ENCODE data around the gene NPIPB2.
"Not testable (repeated sequence)": the region's sequence is repeated elsewhere in the genome, so short reads cannot be mapped to it uniquely, and the experiment has no call there.

Gene NPIPB2

GRCh38 chr16:11957591-11958395 is 15.9 kb upstream of the NPIPB2 start:
- no peak for DNase-seq (ENCODE audit: low spot score)

DNA sequence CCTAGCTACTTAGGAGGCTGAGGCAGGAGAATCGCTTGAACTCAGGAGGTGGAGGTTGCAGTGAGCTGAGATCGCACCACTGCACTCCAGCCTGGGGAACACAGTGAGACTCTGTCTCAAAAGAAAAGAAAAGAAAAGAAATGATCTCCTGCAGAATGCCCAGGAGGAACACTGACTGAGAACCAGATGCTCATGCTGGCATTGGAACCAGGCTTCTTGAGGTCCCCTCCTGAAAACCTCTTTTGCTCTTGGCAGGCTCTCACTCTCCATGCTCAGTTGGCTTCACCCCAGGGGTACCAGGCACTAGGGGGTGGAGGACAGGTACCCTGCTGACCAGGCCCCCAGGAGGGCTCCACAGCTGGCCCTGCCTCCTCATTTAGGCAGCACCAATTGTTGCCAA is 14.7 kb upstream of the NPIPB2 start:
- DNase-seq (ENCODE audit: low spot score): no peak

GRCh38 chr16:11955713-11956123 is 13.9 kb upstream of the NPIPB2 start:
- DNase-seq (ENCODE audit: low spot score): no peak

- DNase-seq (ENCODE audit: low spot score): not testable (repeated sequence)
These were observed 11.7 kb upstream of the NPIPB2 start for GRCh38 chr16:11953576-11953975.

DNA sequence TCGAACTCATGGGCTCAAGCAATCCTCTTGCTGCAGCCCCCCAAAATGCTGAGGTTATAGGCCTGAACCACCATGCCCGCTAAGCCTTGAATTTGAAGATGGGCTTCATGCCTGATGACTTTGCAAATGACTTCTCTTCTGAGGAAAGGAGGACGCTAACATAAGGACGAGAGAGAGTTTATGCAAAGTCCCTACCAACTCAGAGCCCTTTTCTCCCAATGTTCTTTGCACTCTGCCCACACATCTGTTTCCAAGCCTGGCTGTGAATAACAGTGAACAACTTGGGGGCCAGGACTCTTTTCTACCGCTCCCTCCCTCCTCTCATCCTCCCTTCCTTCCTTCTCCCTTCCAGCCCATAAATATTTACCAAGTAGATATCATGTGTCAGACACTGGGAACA is 8.5 kb upstream of the NPIPB2 start:
- no peak for DNase-seq (ENCODE audit: low spot score)

DNA sequence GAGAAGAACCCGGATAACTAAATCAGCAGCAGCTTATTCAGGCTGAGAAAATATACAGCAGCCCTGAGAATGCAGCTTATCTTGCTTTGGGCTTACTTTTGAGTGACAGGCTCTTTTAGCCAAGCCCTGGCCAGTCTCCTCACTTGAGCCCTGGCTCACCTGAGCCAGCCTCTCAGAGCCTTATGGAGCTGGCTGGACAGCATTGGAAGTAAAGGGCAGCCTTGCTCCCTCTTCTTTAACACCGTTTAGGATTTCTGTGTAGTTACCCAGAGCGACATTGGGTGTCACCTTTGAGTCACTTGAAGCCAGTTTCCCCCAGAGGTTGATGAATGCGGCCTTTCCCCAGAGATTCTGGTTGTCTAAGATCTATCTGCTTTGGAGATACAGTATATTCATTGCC is 7.7 kb upstream of the NPIPB2 start:
- peak; percentile 80 for DNase-seq (ENCODE audit: low spot score)

GRCh38 chr16:11948819-11949218 is 7.0 kb upstream of the NPIPB2 start:
- DNase-seq (ENCODE audit: low spot score): no peak

GRCh38 chr16:11946433-11946832 is 4.6 kb upstream of the NPIPB2 start:
- no peak for DNase-seq (ENCODE audit: low spot score)

- not testable (repeated sequence) for DNase-seq (ENCODE audit: low spot score)
These were observed 14.5 kb downstream of the NPIPB2 start for GRCh38 chr16:11927350-11927749.

DNA sequence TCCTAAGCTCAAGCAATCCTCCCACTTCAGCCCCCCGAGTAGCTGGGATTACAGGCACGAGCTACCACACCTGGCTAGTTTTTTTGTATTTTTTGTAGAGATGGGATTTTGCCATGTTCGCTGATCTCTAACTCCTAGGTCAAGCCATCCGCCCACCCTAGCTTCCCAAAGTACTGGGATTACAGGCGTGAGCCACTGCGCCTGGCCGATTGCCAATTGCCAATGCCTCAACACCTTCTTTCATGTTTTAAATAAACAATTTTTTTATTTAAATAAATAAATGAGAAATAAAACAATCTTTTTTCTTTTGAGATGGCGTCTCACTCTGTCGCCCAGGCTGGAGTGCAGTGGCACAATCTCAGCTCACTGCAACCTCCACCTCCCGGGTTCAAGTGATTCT is 17.8 kb downstream of the NPIPB2 start:
- not testable (repeated sequence) for DNase-seq (ENCODE audit: low spot score)

DNA sequence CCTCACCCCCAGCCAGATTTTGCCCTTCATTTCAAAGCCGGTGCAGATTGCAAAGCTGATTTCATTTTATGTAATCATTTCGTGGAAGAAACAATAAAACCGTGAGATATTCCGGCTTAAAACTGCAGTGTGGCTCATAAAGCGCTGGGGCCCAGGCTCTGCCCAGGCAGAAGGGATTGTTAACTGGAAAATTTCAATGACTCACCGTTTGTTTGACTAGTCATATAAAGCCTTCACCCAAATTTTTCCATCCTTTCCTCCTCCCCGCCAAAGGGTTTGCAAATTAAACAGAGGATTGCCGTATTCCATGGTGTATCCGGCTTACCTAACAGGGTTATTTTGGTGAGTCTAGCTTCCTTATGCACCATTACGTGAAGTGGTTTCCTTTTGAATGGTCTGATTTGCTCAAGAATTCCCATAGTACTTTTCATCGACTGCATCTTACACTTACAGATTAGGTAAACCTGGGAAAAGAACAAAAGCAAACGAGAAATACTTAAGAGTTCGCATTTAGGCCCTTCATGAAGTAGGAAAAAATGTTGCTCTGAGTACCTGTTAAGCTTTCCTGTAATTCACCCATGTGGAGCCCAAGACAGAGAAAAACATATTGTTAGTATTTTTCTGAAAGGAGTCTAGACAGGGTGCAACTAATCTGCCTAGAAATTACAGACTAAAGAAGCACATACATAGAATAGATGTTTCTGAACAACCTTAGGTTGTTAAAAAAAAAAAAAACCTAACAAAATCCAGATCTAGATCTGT is 25.1 kb downstream of the NPIPB2 start:
- no peak for DNase-seq (ENCODE audit: low spot score)

GRCh38 chr16:11915644-11916523 is 26.0 kb downstream of the NPIPB2 start, which contains the start of gene GSPT1:
Gene GSPT1 (minus strand): TSS chr16:11915956. CDS start chr16:11915720, 236 bp downstream.
- peak; percentile 98 for DNase-seq (ENCODE audit: low spot score)

GRCh38 chr16:11915114-11915643 is 26.7 kb downstream of the NPIPB2 start:
- peak; percentile 44 for DNase-seq (ENCODE audit: low spot score)

GRCh38 chr16:11914210-11915113 is 27.4 kb downstream of the NPIPB2 start:
- peak; percentile 53 for DNase-seq (ENCODE audit: low spot score)

- DNase-seq (ENCODE audit: low spot score): no peak
These were observed 28.3 kb downstream of the NPIPB2 start for GRCh38 chr16:11913425-11914079.

DNA sequence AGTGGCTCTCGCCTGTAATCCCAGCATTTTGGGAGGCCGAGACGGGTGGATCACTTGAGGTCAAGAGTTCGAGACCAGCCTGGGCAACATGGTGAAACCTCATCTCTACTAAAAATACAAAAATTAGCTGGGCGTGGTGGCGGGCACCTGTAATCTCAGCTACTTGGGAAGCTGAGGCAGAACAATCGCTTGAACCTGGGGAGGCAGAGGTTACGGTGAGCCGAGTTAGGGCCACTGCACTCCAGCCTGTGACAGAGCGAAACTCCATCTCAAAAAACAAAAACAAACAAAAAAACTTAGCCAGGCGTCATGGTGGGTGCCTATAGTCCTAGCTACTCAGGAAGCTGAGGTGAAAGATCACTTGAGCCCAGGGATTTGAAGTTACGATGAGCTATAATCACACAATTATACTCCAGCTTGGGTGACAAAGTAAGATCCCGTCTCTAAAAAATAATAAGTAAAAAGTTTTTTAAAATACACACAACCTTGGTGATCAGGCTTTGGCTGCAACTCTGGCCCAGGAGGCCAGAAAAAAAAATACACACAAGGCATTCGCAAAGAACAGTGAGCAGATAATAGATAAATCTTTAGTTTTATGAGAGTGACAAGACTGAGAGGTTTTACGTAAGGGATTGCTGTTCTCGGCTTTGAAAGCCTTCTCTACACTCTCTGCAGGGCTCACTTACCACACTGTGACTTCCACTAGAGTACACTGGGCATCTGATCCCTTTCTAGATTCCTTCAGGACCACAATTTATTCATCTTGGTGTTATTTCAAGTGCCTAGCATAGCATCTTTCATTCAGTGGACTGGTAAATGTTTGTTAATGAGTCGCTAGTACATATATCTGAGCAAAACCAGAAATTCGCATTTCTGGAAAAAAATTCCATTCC is 31.9 kb downstream of the NPIPB2 start:
- DNase-seq (ENCODE audit: low spot score): no peak

DNA sequence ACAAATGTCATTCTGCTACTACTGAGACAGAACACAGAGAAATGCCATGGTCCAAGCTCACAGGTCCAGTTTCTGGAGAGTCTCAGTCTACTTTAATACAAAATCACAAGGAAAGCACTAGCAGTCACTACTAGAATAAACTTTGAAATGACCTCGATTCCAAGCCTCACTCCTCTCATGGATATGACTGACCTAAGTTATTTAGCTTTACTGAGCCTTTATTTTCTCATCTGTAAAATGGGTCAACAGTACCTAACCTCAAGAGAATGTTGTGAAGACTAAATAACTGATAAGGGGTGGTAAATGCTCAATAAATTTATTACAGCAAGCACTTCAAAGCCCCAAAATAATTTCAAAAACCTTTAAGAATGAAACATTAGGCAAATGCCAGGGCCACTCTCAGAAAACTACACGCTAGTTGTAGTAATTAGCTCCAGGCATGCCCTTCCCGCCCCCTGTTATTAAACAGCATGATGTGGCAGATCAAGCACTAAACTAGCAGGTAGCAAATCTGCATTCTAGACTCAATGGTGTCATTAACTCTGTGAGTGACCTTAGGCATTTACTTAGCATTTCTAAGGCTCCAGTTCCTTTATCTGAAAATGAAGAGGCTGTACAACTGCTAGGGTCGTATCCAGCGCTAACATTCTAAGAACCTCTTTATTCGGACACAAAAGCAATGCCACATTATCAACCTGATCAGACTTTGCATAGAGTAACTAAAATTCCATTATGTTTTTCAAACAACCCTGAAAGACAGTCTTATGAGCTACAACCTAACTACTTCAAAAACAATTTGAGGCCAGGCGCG is 34.5 kb downstream of the NPIPB2 start:
- DNase-seq (ENCODE audit: low spot score): no peak

DNA sequence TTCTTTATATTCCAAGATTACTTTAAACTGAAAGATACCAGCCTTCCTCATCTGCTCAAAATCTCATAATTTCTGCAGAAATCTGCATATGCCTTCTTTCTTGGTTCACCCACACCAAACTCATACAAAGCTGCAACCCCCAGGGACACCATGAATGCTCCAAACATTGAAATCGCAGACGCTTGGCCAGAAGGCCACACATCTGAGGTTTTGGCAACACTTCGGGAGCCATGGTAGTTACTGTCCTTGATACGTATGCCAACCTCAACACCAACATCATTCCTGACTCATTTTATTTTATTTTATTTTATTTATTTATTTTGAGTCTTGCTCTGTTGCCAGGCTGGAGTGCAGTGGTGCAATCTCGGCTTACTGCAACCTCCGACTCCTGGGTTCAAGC is 37.9 kb downstream of the NPIPB2 start:
- DNase-seq (ENCODE audit: low spot score): no peak

Measured in NAMALWA (cell line).